Activated CD8-positive, alpha-beta memory T cell treated with anti-CD3 and anti-CD28 coated beads, Interleukin-2, amount 50 U/mL, for 24 hours (primary cell): ENCODE results near the gene INPP5A.
"Not testable (repeated sequence)": the region's sequence is repeated elsewhere in the genome, so short reads cannot be mapped to it uniquely, and the experiment has no call there.

ENCODE experiments used
- DNase-seq: peaks from one replicate; pipeline ENCODE4 v3.0.0-alpha.2; 2020; ENCODE audit errors: extremely low read depth

The INPP5A gene

GRCh38 chr10:132537684-132538001, at the start of gene INPP5A:
Gene INPP5A, plus strand, starts transcription at chr10:132537787. Its CDS starts 310 bp downstream, at chr10:132538097.
- DNase-seq: no peak

DNA sequence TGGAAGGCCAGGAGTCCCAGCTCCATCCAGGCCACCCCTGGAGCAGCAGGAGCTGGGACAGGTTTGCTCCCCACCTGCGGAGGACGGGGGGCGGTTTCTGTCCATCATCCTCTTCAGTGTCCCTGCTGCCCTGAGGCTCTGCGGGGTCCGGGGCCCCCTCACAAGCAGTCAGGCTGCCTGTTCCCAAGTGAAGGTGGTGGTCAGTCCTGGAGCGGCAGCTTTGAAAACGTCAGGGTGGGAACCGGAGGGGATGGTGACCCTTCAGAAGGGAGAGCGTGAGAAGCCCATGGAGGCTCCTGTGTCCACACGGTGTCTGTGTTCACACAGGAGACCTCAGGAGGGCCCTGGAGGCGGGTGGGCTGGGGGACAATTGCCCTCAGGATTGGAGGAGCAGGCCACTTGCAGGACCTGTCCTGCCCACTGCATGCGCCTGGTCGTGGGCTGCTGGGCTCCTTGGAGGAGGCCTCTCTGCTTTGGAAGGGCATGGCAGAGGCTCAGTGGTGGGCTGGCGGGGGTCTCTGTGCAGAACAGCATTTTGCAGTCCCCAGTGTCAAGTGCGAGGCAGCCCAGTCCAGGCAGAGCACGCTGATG, 49.3 kb upstream of the INPP5A start:
- DNase-seq: no peak

DNA sequence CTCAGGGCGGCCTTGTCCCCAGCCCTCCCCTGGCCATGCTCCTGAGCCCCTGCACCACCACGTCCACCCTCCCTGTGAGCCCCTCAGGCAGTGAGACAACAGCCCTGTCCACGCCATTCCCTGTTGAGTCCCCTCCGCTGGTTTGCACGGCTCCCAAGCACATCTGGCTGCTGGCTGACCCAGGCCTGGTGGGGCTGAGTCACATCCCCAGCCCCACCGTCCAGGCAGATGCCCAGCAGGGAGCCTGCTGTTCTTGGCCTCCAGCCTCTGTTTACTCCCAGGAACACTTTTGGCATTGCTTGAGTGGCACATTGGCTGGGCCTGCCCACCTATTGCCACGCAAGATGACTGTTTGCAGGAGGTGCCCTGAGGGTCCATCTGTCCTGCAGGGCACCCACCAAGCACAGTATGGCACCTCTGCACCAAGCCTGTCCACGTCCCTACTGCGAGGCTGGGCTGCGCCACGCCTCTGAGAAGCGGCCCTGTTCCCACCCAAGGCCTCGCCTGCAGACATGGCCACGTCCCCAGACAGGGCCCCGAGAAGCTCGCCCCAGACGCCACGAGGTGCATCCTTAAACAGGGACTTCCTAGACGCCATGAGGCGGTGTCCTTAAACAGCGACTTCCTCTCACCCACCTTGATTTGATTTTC, 48.4 kb upstream of the INPP5A start:
- DNase-seq: no peak

- DNase-seq: no peak
Observed at GRCh38 chr10:132489704-132490534, 47.7 kb upstream of the INPP5A start.

DNA sequence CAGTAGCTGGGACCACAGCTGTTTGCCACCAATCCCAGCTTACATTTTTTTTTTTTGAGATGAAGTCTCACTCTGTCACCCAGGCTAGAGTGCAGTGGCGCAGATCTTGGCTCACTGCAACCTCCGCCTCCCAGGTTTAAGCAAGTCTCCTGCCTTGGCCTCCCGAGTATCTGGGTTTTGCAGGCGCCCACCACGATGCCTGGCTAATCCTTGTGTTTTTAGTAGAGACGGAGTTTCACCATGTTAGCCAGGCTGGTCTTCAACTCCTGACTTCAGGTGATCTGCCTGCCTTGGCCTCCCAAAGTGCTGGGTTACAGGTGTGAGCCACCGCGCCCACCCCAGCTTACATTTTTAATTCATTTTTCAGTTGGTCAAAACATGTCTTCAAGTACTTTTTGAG, 46.1 kb upstream of the INPP5A start:
- DNase-seq: not testable (repeated sequence)

- no peak for DNase-seq
Observed at GRCh38 chr10:132492323-132493025, 45.1 kb upstream of the INPP5A start.

- DNase-seq: no peak
Observed at GRCh38 chr10:132493246-132493755, 44.3 kb upstream of the INPP5A start.

GRCh38 chr10:132493756-132494290, 43.8 kb upstream of the INPP5A start:
- no peak for DNase-seq

- no peak for DNase-seq
Observed at GRCh38 chr10:132494866-132495630, 42.5 kb upstream of the INPP5A start.

GRCh38 chr10:132496360-132497062, 41.1 kb upstream of the INPP5A start:
- DNase-seq: no peak

DNA sequence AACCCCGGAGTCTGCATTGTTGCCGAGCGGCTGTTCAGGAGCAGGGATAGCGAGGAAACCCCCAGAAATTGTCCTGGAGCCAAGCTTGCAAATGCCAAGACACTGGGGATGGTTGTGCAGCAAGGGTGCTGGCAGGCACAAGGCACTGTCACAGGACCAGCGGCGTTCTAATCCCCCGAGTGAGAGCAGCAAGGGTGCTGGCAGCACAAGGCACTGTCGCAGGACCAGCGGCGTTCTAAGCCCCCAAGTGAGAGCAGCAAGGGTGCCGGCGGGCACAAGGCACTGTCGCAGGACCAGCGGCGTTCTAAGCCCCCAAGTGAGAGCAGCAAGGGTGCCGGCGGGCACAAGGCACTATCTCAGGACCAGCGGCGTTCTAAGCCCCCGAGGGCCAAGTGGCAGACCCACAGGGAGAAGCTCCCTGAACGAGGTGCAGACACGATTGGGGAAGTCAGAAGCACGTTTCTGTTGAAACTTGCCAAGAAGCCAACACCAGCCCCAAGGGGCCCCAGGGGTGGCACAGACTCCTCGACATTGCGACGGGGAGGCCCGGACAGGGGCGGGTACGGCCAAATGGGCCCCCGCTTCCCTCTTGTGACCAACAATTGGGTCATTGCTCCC, 40.4 kb upstream of the INPP5A start:
- no peak for DNase-seq

- DNase-seq: no peak
Observed at GRCh38 chr10:132497861-132498561, 39.6 kb upstream of the INPP5A start.

DNA sequence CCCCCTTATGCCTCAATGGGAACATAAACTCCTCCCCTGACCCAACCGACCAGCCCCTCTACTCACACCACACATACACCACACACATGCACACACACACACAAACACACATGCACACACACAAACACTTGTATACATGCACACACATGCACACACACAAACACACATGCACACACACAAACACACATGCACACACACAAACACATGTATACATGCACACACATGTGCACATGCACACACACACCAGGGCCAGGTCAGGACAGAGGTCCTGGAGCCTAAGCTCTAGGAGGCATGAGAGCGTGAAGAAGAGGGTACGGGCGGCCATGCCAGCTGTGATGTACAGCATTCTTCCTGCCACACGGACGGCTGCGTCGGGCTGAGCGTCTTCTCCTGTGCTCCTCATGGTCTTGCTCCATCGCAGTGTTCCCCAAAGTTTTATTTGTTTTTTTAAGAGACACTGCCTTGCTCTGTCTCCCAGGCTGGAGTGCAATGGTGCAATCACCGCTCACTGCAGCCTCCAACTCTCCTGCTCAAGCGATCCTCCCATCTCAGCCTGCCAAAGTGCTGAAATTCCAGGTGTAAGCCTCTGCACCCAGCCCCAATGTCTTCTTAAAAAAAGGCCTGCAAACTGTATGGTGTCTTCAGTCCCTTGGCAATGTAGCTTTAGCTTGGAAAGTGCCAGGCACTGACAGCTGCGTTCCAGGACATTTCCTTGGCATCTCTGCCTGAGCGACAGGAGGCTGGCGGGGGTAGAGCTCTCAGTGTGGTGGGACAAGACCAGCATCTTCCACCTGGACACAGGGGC, 38.8 kb upstream of the INPP5A start:
- DNase-seq: no peak

DNA sequence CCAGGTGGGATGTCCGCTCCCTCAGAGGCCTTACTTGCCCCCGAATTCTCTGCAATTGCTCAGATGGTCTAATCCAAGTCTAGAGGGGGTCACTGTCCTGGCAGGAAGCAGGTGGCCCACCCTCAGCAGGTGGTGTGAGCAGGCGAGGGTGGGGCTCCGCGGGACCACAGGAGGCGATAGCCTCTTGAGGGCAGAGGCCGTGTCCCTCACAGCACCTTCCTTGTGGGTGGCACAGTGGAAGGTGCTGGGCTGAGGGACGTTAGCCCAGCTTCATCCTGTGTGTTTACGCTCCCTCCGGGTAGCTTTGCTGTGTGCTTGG, 38.3 kb upstream of the INPP5A start:
- DNase-seq: no peak

DNA sequence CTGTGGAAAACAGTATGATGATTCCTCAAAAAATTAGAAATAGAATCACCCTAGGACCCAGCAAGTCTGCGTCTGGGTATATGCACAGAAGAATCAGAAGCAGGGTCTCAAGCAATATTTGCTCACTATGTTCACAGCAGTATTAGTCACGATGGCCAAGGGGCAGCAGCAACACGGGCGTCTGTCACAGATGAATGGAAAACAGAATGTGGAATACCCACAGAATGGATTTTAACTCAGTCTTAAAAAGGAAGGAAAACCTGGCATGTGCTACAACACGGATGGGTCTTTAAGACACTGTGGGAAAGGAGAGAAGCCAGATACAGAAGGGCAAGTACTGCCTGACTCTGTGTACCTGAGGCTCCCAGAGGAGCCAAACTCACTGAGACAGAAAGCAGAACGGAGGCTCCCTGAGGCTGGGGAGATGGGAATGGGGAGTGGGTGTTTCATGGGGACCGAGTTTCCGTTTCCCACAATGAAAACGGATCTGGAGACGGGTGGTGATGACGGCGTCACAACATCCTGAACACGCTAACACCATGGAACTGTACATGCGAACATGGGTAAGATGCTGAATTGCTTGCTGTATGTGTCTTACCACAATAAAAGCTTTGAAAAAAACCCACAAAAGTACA, 36.7 kb upstream of the INPP5A start:
- no peak for DNase-seq

DNA sequence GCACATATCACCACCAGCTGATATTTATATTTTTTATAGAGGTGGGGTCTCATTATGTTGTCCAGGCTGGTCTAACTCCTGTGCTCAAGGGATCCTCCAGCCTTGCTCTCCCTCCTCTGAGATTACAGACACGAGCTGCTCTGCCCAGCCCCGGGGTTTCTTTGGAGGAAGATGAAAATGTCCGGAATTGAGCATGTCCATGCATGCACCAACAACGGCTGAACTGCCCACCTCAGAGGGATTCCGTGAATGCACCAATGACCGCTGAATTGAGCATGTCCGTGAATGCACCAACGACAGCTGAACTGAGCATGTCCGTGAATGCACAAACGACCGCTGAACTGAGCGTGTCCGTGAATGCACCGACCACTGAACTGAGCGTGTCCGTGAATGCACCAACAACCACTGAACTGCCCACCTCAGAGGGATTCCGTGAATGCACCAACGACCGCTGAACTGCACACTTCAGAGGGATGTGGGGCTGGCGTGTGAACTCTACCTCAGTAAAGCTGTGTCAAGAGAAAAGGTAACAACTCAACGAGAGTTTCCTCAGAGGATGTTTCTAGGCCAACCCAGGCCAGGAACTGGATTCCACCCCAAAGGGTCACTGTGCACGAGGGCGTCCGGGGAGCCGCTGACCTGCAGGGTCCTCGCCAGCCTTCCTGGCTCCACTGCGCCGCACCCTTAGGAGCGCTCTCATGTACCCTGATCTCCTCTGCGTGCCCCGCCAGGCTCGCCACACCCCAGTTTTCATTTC, 34.9 kb upstream of the INPP5A start:
- DNase-seq: no peak

GRCh38 chr10:132503581-132504421, 33.8 kb upstream of the INPP5A start:
- no peak for DNase-seq
